ENCODE results near the gene CIZ1. TPM values are rescaled to one million over a fixed set of nuclear protein-coding genes. Genes with fewer than 3 reads are reported as not detected.
"Not testable (repeated sequence)": the region's sequence is repeated elsewhere in the genome, so short reads cannot be mapped to it uniquely, and the experiment has no call there.

CIZ1 gene
- total RNA-seq, 1 donor from 2014 or later = 142 TPM

- Mint-ChIP-seq H3K4me1 (peaks cover 32% of the 10 kb centered on the region), H3K27me3 (no peaks in the 10 kb centered on the region), H3K4me3 (no peak overlapping the region), H3K36me3 (ENCODE audit: low read depth) (peaks cover 45% of the 10 kb centered on the region), H3K27ac (no peak overlapping the region), H3K9me3 (no peaks in the 10 kb centered on the region)
- DNase-seq = no peak
- intact Hi-C loops (cut with micrococcal nuclease) = no loop called here
These were observed 4.0 kb downstream of the CIZ1 start for GRCh38 chr9:128187361-128187760.

- intact Hi-C loops (cut with micrococcal nuclease) = no loop called here
- H3K36me3 Mint-ChIP-seq (ENCODE audit: low read depth) = peaks cover 51% of the 10 kb centered on the region
- H3K27ac Mint-ChIP-seq = no peak overlapping the region
- no peaks in the 10 kb centered on the region for H3K27me3 Mint-ChIP-seq
- no peaks in the 10 kb centered on the region for H3K9me3 Mint-ChIP-seq
- H3K4me3 Mint-ChIP-seq = no peak overlapping the region
- no peak for DNase-seq
- peaks cover 27% of the 10 kb centered on the region for H3K4me1 Mint-ChIP-seq
These were observed 5.1 kb downstream of the CIZ1 start for GRCh38 chr9:128185979-128186965.

DNA sequence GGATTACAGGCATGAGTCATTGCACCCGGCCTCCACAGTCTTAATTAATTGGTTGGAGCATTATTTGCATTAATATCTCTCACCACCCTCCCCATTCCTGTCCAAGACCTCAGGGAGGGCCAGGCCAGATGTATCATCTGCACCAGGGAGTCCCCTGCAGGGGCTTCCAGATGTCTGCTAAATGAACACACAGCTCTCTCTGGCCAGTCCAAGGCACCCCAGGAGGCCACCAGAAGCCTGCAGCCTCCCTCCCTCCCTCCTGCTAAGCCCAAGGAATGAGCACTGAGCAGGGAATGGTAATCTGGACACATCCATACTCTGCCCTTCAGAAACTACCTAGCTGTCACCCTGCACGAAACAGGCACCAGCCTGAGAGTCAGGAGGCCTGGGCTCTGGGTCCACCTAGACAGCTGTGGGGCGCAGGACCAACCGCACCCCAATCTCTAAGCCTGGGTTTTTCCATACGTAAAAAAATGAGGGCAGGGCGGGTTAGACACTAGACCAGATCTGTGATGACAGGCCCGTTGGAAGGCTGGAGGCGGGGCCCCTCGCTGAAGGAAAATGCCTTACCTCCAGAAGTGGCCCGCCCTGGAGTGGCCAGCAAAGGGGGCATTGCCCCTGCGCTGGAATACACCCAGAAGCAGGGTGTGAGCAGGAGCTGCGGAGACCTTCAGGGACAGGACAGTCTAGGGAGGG, 8.3 kb downstream of the CIZ1 start:
- Mint-ChIP-seq H3K36me3 (ENCODE audit: low read depth) (peaks cover 65% of the 10 kb centered on the region), H3K27ac (no peak overlapping the region), H3K4me1 (peaks cover 8% of the 10 kb centered on the region), H3K27me3 (no peaks in the 10 kb centered on the region), H3K4me3 (no peak overlapping the region), H3K9me3 (peaks cover 4% of the 10 kb centered on the region)
- intact Hi-C loops (cut with micrococcal nuclease) = no loop called here
- DNase-seq = no peak

- intact Hi-C loops (cut with micrococcal nuclease); H3K9me3 Mint-ChIP-seq; H3K27me3 Mint-ChIP-seq; H3K4me1 Mint-ChIP-seq; DNase-seq; H3K27ac Mint-ChIP-seq; H3K4me3 Mint-ChIP-seq: not testable (repeated sequence)
- peaks cover 66% of the 10 kb centered on the region for H3K36me3 Mint-ChIP-seq (ENCODE audit: low read depth)
These were observed 9.9 kb downstream of the CIZ1 start for GRCh38 chr9:128181480-128181879.

- DNase-seq = no peak
- Mint-ChIP-seq H3K4me3 (no peak overlapping the region), H3K27ac (no peak overlapping the region), H3K4me1 (peaks cover 8% of the 10 kb centered on the region), H3K36me3 (ENCODE audit: low read depth) (peaks cover 61% of the 10 kb centered on the region), H3K27me3 (no peaks in the 10 kb centered on the region), H3K9me3 (peaks cover 4% of the 10 kb centered on the region)
- intact Hi-C loops (cut with micrococcal nuclease) = no loop called here
These were observed 10.9 kb downstream of the CIZ1 start for GRCh38 chr9:128180447-128180846.

DNA sequence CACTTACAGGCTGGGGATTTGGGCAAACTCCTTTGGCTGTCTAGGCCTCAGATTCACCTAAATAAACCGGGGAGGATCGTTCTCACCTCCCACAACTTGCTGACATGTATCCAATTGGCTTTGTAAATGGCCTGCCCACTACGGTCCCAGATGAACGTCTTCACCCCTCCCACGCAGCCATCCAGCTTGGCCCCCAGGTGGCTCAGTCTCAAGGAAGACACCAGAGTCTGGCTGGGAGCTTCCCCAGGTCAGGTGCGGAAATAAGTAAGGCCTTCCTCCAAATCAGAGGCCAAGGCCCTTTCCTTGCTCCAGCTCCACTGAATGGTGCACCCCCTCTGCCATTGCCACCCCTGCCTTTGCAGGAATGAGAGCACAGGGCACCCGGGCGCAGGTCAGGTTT, 11.4 kb downstream of the CIZ1 start:
- peaks cover 64% of the 10 kb centered on the region for H3K36me3 Mint-ChIP-seq (ENCODE audit: low read depth)
- no peaks in the 10 kb centered on the region for H3K27me3 Mint-ChIP-seq
- peaks cover 4% of the 10 kb centered on the region for H3K9me3 Mint-ChIP-seq
- DNase-seq = no peak
- peaks cover 8% of the 10 kb centered on the region for H3K4me1 Mint-ChIP-seq
- no peak overlapping the region for H3K4me3 Mint-ChIP-seq
- intact Hi-C loops (cut with micrococcal nuclease) = no loop called here
- no peak overlapping the region for H3K27ac Mint-ChIP-seq

DNA sequence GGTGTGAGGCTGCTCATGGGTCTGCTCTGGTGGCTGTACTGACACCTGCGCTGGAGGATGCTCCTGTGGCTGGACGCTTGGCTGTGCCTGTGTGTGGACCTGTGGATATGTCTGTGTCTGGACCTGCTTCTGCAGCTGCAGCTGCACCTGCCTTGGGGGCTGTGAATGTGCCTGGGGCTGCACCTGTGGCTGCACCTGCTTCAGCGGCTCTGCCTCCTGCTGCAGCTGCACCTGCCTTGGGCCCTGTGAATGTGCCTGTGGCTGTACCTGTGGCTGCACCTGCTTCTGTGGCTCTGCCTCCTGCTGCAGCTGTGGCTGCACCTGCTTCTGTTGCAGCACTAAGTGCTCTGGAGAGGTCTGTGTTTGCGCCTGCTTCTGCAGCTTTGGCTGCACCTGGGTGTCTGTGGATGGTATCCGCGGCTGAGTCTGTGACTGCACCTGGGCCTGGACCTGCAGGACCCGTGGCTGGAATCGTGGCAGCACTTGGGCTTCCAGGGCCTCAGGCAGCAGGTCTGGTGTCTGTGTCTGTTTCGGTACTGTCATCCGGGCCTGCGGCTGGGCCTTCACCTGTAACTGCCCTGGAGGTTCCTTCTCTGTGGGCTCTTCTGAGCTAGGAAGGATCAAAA, 12.5 kb downstream of the CIZ1 start:
- Mint-ChIP-seq H3K4me1 (peaks cover 5% of the 10 kb centered on the region), H3K4me3 (no peak overlapping the region), H3K9me3 (peaks cover 4% of the 10 kb centered on the region), H3K36me3 (ENCODE audit: low read depth) (peaks cover 65% of the 10 kb centered on the region), H3K27ac (no peak overlapping the region), H3K27me3 (no peaks in the 10 kb centered on the region)
- intact Hi-C loops (cut with micrococcal nuclease) = no loop called here
- no peak for DNase-seq

DNA sequence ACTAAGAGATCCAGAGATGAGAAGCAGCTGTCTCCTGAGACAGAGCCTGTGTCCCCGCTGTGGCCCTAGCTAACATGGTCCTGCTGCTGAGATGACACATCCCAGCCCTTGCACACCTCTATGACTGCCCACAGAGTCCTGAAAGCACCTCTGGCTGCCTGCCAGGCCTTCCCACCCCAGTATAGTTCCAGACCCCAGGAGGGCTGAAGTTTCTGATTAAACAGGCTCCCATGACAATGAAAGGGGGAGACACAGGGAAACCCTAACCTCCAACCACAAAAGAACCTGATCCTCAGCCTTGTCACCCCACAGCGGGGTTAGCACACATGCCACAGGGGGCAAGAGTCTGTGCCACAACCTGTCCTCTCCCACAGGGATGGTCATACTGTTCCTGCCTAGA, 15.6 kb downstream of the CIZ1 start:
- H3K36me3 Mint-ChIP-seq (ENCODE audit: low read depth) = peaks cover 43% of the 10 kb centered on the region
- no peak overlapping the region for H3K27ac Mint-ChIP-seq
- H3K9me3 Mint-ChIP-seq = peaks cover 4% of the 10 kb centered on the region
- H3K4me3 Mint-ChIP-seq = no peak overlapping the region
- H3K27me3 Mint-ChIP-seq = no peaks in the 10 kb centered on the region
- intact Hi-C loops (cut with micrococcal nuclease) = no loop called here
- peaks cover 3% of the 10 kb centered on the region for H3K4me1 Mint-ChIP-seq
- no peak for DNase-seq

DNA sequence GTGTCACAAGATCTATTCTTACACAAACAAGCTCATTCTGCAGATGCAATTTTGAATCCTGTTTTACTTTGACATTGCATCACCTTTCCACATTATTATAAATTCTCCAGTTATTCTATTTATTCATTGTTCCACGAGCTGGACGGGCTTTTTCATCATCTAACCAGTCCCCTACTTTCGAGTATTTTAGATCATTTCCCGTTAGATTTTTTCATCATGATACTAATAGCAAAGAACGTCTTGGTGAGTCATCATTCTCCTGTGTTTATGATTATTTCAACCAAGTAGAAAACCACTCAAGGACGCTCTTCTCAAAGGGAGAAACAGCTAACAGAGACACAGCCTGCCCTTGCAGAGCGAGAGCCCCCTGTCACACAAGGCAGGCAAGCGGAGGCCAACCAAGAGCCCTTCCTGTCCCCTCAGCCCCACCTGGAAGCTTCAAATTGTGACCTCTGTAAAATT, 16.2 kb downstream of the CIZ1 start:
- H3K27me3 Mint-ChIP-seq = no peaks in the 10 kb centered on the region
- H3K27ac Mint-ChIP-seq = no peak overlapping the region
- no peak overlapping the region for H3K4me3 Mint-ChIP-seq
- H3K36me3 Mint-ChIP-seq (ENCODE audit: low read depth) = peaks cover 39% of the 10 kb centered on the region
- DNase-seq = no peak
- intact Hi-C loops (cut with micrococcal nuclease) = no loop called here
- H3K4me1 Mint-ChIP-seq = peaks cover 3% of the 10 kb centered on the region
- H3K9me3 Mint-ChIP-seq = peaks cover 2% of the 10 kb centered on the region

GRCh38 chr9:128174062-128174461, 17.3 kb downstream of the CIZ1 start:
- H3K36me3 Mint-ChIP-seq (ENCODE audit: low read depth) = peaks cover 34% of the 10 kb centered on the region
- H3K9me3 Mint-ChIP-seq = no peaks in the 10 kb centered on the region
- H3K4me1 Mint-ChIP-seq = peaks cover 3% of the 10 kb centered on the region
- no peak for DNase-seq
- no peaks in the 10 kb centered on the region for H3K27me3 Mint-ChIP-seq
- intact Hi-C loops (cut with micrococcal nuclease) = no loop called here
- H3K27ac Mint-ChIP-seq = no peak overlapping the region
- no peak overlapping the region for H3K4me3 Mint-ChIP-seq

GRCh38 chr9:128169925-128170324, 21.4 kb downstream of the CIZ1 start:
- H3K27me3 Mint-ChIP-seq = no peaks in the 10 kb centered on the region
- no peak for DNase-seq
- no peak overlapping the region for H3K27ac Mint-ChIP-seq
- H3K4me1 Mint-ChIP-seq = peaks cover 2% of the 10 kb centered on the region
- peaks cover 31% of the 10 kb centered on the region for H3K36me3 Mint-ChIP-seq (ENCODE audit: low read depth)
- H3K9me3 Mint-ChIP-seq = no peaks in the 10 kb centered on the region
- no peak overlapping the region for H3K4me3 Mint-ChIP-seq
- intact Hi-C loops (cut with micrococcal nuclease) = no loop called here

- no peak overlapping the region for H3K27ac Mint-ChIP-seq
- H3K9me3 Mint-ChIP-seq = no peaks in the 10 kb centered on the region
- H3K27me3 Mint-ChIP-seq = no peaks in the 10 kb centered on the region
- intact Hi-C loops (cut with micrococcal nuclease) = no loop called here
- peaks cover 2% of the 10 kb centered on the region for H3K4me1 Mint-ChIP-seq
- H3K4me3 Mint-ChIP-seq = no peak overlapping the region
- DNase-seq = no peak
- H3K36me3 Mint-ChIP-seq (ENCODE audit: low read depth) = peaks cover 30% of the 10 kb centered on the region
These were observed 21.9 kb downstream of the CIZ1 start for GRCh38 chr9:128169492-128169891.

DNA sequence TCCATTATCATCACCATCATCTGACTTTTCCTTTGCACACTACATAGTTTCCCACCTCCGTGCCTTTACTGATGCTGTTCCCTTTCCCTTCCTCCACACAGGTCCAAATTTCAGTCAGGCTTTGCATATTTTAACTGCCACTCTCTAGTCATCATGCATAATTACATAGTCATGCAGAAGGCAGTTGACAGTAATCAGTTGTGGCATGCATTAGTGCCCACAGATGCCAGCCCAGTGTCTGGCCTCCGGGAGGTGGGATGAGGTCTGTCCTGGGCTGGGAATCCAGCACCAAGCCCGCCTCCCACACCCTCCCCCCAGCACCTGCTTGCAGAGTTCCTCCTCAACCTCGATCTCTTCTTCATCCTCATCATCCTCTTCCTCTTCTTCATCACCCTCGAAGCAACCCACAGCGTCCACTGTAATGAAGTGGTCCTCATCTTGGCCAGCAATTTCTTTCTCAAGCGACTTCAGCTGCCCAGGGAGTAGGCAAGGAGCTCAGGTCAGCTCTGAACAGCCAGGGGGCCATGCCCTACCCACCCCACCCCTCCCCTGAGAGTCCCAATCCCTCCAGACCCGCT, 22.6 kb downstream of the CIZ1 start:
- no peaks in the 10 kb centered on the region for H3K27me3 Mint-ChIP-seq
- peaks cover 2% of the 10 kb centered on the region for H3K4me1 Mint-ChIP-seq
- no peaks in the 10 kb centered on the region for H3K9me3 Mint-ChIP-seq
- no peak for DNase-seq
- H3K4me3 Mint-ChIP-seq = no peak overlapping the region
- peaks cover 34% of the 10 kb centered on the region for H3K36me3 Mint-ChIP-seq (ENCODE audit: low read depth)
- no peak overlapping the region for H3K27ac Mint-ChIP-seq
- intact Hi-C loops (cut with micrococcal nuclease) = no loop called here

All from activated CD4-positive, alpha-beta T cell treated with anti-CD3 and anti-CD28 coated beads, Interleukin-2, amount 10 ng/mL, durations not matched to agents 24 days and 14 days (primary cell).